GM18951 (cell line): ENCODE results near the gene ZSCAN5B.
"Not testable (repeated sequence)": the region's sequence is repeated elsewhere in the genome, so short reads cannot be mapped to it uniquely, and the experiment has no call there.

Experiments used
- POLR2A ChIP-seq: IDR thresholded peaks from 4 replicates; pipeline ENCODE4 v1.6.1; 2011; ENCODE audit warnings: mild to moderate bottlenecking; ENCODE audit not compliant: insufficient read length, insufficient read depth; ENCODE audit errors: extremely low read depth
- in situ Hi-C: fragments of 300-500 bp; cut with MboI; formaldehyde crosslinking; loops from one replicate; pipeline ENCODE4 v1.12.0; 2022; ENCODE audit warnings: low sequenced_read_pairs, mixed read lengths, inconsistent platforms; ENCODE audit not compliant: unreplicated experiment

Gene ZSCAN5B

GRCh38 chr19:56159622-56160271 lies 37.8 kb downstream of the ZSCAN5B start:
- TF ChIP-seq POLR2A = no peak
- in situ Hi-C loops = no loop called here

GRCh38 chr19:56159009-56159559 lies 38.5 kb downstream of the ZSCAN5B start:
- no peak for TF ChIP-seq POLR2A

GRCh38 chr19:56158170-56158757 lies 39.3 kb downstream of the ZSCAN5B start:
- TF ChIP-seq POLR2A = no peak
- in situ Hi-C loops = no loop called here

More at GRCh38 chr19:56159009-56159559, 38.5 kb downstream of the ZSCAN5B start:
- in situ Hi-C loops = no loop called here

- no peak for TF ChIP-seq POLR2A
- in situ Hi-C loops = no loop called here
Observed at GRCh38 chr19:56156768-56157167, 40.8 kb downstream of the ZSCAN5B start.

GRCh38 chr19:56155124-56155687 lies 42.4 kb downstream of the ZSCAN5B start:
- in situ Hi-C loops = no loop called here
- TF ChIP-seq POLR2A = no peak

- TF ChIP-seq POLR2A = no peak
- in situ Hi-C loops = no loop called here
Observed at GRCh38 chr19:56153507-56153906, 44.1 kb downstream of the ZSCAN5B start.

GRCh38 chr19:56152644-56153043 lies 44.9 kb downstream of the ZSCAN5B start:
- in situ Hi-C loops = no loop called here
- no peak for TF ChIP-seq POLR2A

- TF ChIP-seq POLR2A = no peak
- in situ Hi-C loops = no loop called here
Observed at GRCh38 chr19:56150358-56150757, 47.2 kb downstream of the ZSCAN5B start.

GRCh38 chr19:56149656-56150038 lies 47.9 kb downstream of the ZSCAN5B start:
- in situ Hi-C loops = no loop called here

GRCh38 chr19:56148955-56149655 lies 48.5 kb downstream of the ZSCAN5B start:
- in situ Hi-C loops = not testable (repeated sequence)

More at GRCh38 chr19:56149656-56150038, 47.9 kb downstream of the ZSCAN5B start:
- no peak for TF ChIP-seq POLR2A

GRCh38 chr19:56148096-56148495 lies 49.5 kb downstream of the ZSCAN5B start:
- no peak for TF ChIP-seq POLR2A
- in situ Hi-C loops = no loop called here

GRCh38 chr19:56147307-56147706 lies 50.3 kb downstream of the ZSCAN5B start:
- no peak for TF ChIP-seq POLR2A
- in situ Hi-C loops = no loop called here

GRCh38 chr19:56146904-56147303 lies 50.7 kb downstream of the ZSCAN5B start:
- no peak for TF ChIP-seq POLR2A
- in situ Hi-C loops = no loop called here
